GM10248 (cell line): ENCODE data around the gene OXA1L.

Source experiments
- CTCF ChIA-PET: fragments of 300-600 bp; sonication (Branson Sonifier 250); formaldehyde crosslinking; extraction: SDS; loops from one replicate; lab custom pipeline; 2021; ENCODE audit warnings: antibody characterized with exemption; lab: Yijun Ruan, JAX
- POLR2A ChIA-PET: fragments of 350-650 bp; sonication (Branson Sonifier 250); formaldehyde crosslinking; extraction: SDS; loops from one replicate; lab custom pipeline; 2020; ENCODE audit warnings: antibody characterized with exemption; lab: Yijun Ruan, JAX
- DNase-seq: peaks from one replicate; pipeline ENCODE4 v3.0.0; 2012; ENCODE audit errors: extremely low spot score
- CTCF ChIP-seq: IDR thresholded peaks from 2 replicates; pipeline ENCODE4 v1.5.1; 2012; ENCODE audit warnings: mild to moderate bottlenecking, low read depth; ENCODE audit errors: extremely low read depth, missing control alignments, control extremely low read depth

The OXA1L gene

GRCh38 chr14:22821193-22822015 is 54.9 kb downstream of the OXA1L start:
- ChIA-PET CTCF (interaction anchor here (0.6 to 14.9 kb wide), 18 partner anchors 9 to 511 kb away, joined by 3 to 262 read pairs (median 4); partner anchors contain the start of genes DAD1, LRP10, MMP14 and MRPL52), POLR2A (no interaction called here)
- DNase-seq = no peak
- no peak for TF ChIP-seq CTCF

GRCh38 chr14:22822016-22822570 is 55.6 kb downstream of the OXA1L start:
- DNase-seq = no peak

More at GRCh38 chr14:22822016-22822570, 55.6 kb downstream of the OXA1L start:
- ChIA-PET POLR2A (no interaction called here), CTCF (interaction anchor here (0.6 to 14.9 kb wide), 35 partner anchors 8 to 519 kb away, joined by 3 to 262 read pairs (median 7); partner anchors contain the start of genes DAD1, LRP10, MMP14 and MRPL52)
- no peak for TF ChIP-seq CTCF
